OCI-M1 (cell line): ENCODE data around the gene PSAP.

ENCODE experiments used
- DNase-seq: peaks from one replicate; lab custom pipeline; 2025; lab: John Stamatoyannopoulos, UW

The PSAP gene

DNA sequence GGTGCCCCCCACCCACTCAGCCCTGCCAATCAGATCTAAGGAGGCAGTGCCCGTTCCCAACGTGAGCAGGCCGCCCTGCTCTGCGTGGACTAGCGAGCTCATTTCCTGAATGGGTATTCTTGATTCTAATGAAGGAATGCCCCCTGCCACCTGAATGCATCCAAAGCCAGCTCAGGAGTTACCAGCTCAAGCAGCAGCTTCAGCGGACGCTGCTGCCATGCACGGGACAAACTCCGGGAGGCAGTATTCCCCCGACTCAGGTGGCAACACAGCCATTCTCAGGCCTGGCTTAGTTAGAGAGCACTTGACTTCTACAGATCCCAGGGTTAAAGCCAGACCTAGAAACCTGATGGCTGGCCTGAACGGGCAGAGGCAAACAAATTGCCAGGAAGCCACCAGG lies 25.8 kb downstream of the PSAP start:
- DNase-seq, result no peak

DNA sequence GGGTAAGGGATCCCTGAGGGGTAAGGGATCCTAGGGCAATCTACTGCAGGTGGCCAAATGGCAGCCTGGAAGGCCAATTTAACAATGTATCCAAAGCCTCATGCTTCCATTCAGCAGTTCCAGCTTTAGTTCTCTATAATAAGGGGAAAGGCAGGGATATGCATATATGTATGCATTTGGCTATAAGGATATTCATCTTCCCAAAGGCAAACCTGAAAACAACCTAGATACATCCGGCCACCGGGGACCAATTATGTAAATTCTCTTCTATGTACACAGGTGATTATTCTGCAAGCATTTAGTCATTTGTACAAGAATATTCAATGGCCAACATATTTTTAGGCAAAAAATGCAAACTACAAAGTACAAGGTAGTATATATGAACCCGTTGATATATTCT lies 26.7 kb downstream of the PSAP start:
- no peak for DNase-seq

DNA sequence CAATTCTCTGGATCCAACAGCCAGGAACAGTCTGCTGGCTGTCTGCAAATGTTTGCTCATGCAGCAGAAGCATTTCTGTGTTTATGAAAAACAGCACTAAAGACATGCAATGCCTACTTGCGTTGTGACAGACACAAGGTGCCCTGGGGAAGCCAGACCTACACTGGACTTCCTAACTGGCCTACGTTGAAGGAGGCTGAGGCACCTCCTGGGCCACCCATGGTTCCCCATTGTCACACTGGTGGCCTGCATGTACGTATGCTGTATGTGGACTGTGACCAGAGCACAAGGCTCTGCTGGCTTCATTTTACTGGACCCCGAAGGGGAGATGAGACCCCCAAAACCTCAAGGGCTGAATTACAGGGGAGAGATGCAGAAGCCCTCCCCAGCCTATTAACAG lies 27.7 kb downstream of the PSAP start:
- DNase-seq, result no peak

DNA sequence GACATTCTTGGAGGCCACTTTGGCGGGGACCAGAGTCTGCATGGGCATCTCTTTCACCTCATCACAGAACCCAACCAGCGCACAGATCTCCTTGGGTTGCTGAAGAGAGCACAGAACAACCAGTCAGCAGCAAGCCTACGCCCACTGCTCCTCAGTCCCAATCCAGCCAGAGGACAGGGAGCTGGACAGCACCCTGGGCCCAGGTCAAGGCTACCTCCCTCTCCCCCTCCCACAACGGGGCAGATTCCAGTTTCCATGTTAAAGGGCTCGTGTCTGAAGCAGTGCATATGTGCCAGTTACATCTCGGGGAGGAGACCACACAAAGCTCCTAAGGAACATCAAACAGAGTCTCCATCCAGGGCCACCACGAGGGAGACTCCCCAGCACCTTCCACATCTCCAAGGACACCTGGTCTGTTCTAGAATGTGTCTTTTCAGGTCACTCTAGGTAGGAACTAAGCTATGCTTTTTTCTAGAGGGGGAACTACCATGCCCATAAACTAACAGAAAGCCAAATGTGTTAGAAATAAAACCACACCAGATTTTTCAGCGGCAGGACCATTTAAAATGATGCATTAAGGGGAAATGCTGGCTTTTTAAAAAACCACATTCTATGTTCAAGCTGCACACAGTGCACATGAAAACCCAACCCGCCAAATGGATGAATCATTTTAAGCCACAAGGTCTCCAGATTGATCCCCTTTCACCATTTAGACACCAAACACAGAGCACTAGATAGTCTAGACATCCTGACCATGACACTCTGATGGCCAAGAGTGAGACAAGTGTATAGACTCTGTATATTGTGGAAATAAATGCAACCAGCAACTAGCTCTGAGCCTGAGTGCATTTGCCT lies 28.9 kb downstream of the PSAP start:
- DNase-seq, result no peak

DNA sequence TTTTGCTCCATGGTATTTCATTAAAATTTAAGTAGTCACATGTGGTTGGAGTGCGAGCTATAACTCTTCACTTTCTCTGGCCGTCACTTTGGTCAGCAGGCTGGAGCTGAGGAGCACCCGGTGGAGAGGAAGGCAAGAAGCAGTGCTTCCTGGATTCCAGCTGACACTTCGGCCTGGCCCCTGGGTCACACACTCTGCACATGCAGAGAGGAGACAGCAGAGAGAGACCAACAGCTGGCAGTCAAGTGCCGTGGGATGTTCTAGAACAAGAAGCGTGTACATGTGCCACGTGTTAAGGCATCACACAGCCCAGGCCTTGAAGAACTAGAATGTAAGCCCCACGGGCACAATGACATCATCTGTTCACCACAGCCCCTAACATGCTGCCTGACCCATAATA lies 30.1 kb downstream of the PSAP start:
- no peak for DNase-seq

DNA sequence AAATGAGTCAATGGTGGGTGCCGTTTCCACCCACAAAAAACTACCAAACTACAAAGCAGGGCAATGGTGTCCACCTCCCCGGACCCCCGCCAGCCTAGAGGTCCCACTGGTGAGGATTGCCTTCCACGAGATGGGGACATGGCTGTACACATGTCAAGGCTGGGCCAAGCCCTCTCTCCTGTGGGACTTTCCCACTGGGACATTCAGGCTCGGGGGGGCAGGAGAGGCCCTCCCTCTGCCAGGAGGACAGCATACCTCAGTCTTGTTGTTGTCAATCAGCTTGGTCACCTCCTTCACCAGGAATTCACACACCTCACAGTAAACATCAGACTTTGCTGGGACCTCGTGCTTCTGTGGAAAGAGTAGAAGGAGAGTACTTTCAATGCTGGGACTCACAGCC lies 31.1 kb downstream of the PSAP start:
- no peak for DNase-seq

DNA sequence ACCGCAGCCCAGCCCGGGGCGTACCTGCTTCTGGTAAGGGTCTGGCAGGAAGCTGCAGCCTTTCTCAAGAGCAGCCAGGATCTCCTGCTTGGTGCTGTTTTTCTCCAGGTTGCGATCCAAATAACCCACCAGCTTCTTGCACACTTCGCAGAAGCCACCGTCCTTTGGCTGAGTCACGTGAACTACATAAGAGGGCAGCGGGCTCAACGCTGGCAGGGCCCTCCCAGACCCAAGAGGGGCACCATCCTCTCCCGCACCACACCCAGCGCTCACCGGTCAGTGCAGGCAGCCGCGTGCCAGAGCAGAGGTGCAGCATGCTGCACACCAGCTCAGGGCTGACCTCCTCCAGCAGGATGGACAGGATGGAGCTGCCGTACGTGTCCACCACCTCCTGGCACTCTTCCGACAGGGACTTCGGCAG lies 31.6 kb downstream of the PSAP start:
- no peak for DNase-seq

DNA sequence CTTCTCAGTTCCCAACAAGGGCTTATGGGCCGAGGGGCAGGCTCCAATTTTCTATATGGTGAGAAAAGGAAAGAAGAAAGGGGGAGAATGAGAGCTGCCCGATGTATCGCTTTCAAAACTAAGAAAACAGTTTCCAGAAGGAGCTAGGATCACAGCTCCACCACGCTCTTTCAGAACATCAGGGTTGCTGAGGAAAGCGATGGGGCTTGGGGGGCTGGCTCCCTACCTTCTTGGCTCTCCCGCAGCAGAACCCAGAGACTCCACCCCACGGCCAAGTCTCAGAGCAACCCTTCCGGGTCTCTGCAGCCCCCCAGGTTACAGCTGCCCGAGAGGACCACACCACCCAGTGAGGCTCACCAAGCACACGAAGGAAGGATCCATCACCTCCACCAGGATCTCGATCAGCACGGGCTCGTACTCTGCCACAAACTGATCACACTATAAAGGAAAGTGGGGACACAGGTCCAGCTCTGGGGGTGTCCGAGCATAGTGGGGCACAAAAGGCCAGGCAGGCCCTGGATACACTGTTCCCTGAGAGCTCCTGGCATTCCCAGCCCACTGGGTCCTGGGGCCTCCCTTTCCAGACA lies 32.3 kb downstream of the PSAP start:
- DNase-seq, result no peak

DNA sequence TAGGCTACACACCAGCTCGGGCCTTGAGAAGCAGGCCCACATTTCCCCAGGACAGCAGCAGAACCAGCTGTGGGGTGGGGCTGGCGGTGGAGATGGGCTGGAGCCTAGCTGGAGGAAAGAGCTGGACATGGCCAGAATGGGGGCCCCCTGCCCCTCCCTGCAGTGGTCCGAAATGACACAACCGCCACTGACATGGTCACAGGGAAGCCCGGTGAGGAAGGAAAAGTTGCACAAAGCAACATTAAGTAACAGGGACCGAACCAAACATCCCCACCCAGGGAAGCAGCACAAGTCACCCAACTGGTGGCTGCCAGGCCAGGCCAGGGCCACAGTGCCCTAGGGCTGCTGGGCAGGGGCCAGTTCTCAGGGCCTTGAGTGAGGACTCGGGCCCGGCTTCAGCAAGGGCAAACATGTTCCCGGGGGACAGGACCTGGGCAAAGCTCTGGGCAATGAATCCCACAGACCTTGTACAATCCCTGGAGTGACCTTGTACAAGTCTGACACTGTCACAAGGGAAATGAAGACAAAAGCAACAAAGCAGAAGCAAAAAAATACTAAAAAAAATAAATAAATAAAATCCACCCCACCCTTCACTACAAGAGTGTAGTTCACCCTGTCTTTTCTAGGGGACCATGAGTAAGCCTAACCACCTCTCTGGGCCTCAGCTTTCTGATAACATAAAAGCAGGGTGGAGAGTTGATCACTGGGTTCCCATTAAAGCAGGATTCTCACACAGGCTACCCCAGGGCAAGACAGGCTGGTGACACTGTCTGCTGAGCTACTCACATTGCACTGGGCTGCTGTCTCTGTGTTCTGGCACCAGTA lies 33.0 kb downstream of the PSAP start:
- DNase-seq, result no peak

DNA sequence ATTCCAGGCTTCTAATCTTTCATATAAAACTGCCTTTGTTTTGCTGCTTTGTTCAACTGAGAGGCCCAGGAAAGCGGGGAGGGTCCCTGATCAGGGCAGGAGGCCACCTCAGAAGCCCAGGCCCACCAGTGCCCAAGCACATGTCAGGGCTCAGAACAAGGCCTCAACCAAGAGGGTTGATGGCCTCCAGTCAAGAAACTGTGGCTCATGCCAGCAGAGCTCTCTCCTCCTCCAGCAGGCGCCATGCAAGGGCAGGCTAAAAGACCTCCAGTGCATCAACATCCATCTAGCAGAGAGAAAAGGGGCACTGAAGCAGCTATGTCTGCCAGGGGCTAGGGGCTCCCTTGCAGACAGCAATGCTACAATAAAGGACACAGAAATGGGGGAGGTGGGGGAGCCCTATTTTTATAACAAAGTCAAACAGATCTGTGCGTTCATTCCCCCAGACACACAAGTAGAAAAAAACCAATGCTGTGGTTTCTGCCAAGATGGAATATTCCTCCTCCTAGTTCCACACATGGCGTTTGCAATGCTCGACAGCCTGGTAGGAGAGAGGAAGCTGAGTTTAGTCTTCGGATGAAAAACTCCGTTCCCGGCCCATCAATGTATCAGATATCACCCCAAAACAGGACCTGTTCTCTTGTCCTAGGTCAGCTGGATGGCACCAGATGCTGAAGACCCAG lies 34.0 kb downstream of the PSAP start:
- no peak for DNase-seq

DNA sequence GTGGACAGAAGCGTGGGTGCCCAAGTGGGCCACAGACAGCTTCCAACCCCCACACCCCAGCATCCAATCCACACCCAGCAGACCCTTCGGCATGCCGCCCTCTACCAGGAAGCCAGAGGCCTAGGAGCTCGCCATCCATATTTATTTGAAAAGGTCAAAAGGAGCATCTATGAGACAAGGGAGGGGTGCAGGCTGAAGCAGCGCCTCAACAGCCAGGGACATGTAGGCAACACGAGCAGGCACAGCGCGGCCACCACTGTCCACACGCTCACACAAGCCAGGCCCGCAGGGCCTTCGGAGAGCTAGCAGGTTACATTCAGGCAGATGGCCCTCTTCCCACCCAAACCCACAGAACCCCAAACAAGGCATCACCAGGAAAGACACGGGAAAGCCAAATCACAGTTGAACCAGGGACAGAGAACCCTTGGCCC lies 34.6 kb downstream of the PSAP start:
- no peak for DNase-seq

DNA sequence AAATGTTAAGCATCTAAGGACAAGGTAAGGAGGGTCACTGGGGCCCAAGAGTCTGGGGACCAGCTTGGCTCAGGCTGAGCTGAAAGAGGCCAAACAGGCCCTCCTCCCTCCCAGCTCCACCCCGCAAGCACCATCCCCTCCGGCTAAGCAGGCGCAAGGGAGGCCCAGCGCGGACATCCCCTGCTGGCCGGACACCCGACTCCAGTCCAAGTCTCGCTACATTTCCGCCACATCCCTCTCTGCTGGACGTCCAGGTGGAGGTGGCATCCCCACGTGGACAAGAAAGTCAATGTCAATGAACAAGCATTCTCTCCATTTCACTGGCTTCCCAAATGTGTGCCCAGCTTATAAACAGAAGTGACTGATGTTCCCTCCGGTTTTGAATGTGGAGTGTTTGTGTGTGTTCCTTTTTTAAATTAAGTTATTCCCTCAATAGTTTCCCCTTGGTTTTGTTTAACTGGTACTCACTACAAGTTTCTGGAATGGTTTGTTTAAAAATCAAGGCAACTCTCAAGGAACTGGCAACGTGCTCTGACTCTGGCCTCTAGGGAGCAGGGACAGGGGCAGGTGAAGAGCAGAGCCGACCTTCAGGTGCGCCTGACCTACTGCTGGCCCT lies 35.4 kb downstream of the PSAP start:
- DNase-seq, result no peak

DNA sequence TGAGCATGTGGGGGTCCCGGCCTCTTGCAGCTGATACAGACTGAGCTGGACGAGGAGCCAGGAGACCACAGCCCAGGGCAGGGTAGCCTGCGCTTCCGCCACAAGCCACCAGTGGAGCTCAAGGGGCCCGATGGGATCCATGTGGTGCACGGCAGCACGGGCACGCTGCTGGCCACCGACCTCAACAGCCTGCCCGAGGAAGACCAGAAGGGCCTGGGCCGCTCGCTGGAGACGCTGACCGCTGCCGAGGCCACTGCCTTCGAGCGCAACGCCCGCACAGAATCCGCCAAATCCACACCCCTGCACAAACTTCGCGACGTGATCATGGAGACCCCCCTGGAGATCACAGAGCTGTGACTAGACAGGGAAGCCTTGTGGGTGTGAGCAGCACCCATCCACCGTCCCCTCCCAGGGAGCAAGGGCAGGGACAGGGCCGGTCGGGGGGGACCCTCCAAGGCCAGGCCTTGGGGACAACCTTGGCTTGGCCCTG lies 36.1 kb downstream of the PSAP start:
- no peak for DNase-seq

DNA sequence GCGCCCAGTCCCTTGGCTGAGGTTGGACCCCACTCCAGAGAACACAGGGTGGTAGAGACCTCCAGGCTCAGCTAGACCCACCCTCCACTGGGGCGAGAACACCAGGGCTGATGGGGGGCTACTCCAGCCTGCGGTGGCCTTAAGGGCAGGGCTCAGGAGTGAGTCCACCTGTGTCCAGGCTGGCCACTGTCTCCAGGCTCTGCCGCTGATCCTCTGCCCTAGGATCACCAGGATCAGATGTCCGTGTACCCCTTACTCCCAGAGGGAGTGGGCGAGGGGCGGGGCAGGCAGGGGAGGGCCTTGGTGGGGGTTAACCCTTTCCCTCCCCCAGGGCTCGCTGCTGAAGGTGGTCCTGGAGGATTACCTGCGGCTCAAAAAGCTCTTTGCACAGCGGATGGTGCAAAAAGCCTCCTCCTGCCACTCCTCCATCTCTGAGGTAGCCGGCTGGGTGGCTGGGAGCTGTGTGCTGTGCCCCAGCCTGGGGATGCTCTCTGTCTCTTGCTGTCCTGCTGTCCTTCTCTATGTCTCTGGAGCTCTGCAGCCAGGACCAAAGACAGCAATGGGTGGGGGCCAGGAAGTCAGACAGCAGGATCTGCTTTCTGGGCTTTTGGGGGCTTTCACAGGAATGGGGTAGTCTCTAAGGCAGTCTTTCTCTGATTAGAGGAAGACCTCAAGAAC lies 38.0 kb downstream of the PSAP start:
- DNase-seq, result no peak

DNA sequence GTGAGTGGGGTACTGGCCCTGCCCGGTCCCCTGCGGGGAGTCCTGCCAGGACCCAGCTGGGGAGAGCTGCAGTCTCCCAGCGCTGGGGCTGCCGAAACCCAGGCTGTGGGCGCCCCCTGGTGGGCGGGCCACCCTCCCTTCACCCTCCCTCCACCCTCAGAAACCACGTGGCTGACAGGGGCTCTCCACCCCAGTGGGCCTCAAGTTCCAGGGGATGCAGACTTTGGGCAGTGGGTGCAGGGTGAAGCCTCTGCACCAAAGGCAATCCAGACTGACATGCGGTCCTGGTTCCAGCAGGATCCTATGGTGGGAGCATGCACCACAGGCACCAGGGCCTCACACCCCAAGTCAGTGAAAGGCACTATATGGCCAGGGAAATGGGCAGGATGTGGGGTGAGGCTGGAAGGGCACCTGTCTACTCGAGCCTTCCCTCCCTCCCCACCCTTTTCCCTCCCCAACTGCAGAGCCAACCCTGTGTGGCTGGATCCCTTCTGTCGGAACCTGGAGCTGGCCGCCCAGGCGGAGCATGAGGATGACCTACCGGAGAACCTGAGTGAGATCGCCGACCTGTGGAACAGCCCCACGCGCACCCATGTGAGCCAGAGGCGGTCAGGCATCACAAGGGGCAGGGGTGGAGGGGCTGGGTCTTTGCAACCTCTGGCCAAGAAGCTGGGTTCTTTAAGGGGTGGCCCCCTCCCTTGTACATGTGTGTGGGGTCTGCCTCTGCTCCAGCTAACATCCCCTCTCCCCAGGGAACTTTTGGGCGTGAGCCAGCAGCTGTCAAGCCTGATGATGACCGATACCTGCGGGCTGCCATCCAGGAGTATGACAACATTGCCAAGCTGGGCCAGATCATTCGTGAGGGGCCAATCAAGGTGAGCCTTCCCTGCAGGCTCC lies 38.8 kb downstream of the PSAP start:
- DNase-seq, result peak; percentile 84

DNA sequence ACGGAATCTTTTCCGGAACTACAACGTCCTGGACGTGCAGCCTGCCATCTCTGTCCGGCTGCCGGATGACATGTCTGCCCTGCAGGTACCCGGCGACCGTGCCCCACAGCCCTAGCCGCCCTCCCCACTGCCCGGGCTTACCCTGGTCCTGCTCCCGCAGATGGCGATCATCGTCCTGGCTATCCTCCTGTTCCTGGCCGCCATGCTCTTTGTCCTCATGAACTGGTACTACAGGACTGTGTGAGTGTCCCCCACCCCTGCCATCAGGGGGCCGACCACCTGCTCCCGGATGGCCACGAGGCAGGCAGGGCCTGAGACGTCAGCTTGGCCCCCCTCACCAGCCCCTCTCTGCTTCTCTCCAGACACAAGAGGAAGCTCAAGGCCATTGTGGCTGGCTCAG lies 39.7 kb downstream of the PSAP start:
- no peak for DNase-seq

DNA sequence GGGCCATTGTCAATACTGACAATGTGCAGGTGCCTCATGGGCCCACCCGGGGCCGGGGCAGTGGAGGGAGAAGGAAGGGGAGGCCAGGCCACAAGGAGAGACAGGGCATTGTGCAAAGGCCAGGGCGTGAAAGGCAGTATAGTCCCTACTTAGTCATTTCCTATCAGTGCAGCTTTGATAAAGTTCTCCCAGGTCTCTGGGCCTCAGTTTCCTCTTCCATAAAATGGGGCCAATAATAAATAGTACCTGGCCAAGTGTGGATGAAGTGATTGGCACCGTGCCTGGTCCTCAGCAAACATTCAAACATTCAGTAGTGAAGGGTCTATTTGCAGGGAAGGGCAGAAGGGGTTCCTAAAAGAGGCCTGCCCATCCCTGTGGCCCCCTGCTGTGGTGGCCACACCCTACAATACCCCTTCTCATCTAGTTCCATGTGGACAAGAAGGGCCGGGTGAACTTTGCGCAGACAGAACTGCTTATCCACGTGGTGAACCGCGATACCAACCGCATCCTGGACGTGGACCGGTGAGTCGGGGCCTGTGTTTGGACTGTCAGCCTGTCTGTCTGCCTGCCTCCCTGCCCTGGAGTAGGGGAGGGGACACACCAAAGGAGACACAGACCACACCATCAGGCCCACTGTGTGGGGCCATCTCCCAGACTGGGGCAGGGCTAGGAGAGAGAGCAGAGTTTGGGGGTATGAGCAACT lies 40.9 kb downstream of the PSAP start:
- DNase-seq, result peak; percentile 53

DNA sequence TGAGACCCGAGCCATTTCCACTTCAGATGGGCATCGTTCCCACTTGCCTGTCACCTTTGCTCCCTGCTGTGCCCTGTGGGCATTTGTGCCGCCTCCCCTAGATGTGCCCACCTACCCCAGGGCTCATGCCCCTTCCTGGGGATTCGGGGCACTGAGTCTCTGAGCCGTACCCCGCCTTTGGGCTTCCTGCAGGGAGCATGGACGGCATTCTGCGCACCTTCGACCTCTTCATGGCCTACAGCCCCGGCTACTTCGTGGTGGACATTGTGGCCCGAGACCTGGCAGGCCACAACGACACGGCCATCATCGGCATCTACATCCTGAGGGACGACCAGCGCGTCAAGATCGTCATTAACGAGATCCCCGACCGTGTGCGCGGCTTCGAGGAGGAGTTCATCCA lies 41.4 kb downstream of the PSAP start:
- DNase-seq, result no peak
